Stimulated activated CD8-positive, alpha-beta memory T cell treated with anti-CD3 and anti-CD28 coated beads, Interleukin-4, amount 100 ng/mL, for 1 hour (primary cell): ENCODE results near the gene GRIP2.
A peak's percentile ranks its signal among the peaks of the same experiment; 100 is the strongest.

Experiments used
- DNase-seq, 2 donors: peaks; one replicate each; pipeline ENCODE4 v3.0.0-alpha.2; 2020; ENCODE audit warnings: low read depth in 2 of 2, low spot score in 1 of 2

The GRIP2 gene

DNA sequence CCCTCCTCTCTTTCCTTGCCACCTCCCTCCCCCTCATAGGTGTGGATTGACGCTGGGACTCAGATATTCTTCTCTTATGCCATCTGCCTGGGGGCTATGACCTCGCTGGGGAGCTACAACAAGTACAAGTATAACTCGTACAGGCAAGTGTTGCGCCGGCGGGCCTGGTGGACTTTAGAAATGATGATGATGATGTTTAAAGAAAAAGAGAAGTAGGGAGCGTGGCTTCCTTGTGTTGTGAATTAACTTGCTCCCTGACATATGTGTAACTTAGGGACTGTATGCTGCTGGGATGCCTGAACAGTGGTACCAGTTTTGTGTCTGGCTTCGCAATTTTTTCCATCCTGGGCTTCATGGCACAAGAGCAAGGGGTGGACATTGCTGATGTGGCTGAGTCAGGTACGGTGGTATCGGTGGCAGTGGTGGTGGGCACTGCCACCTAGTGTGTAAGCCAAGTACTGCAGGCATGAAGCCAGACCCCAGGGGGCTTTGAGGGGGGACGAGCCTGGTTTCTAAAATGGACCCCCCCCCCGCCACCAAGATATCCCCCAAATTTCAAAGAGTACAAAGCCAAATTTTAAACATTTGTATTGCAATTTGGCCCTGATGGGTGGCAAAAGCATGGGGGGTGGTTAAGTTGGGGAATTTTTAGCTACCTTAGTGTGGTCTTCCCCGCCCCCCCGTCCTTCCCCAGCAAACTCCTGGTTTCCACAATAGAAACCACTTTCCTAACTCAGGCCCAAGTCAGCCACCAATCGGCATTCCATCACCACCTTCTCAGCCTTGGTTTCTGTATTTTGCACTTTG is 72.1 kb downstream of the GRIP2 start:
- peak in 1 of 2 donors; percentile 10 for DNase-seq

DNA sequence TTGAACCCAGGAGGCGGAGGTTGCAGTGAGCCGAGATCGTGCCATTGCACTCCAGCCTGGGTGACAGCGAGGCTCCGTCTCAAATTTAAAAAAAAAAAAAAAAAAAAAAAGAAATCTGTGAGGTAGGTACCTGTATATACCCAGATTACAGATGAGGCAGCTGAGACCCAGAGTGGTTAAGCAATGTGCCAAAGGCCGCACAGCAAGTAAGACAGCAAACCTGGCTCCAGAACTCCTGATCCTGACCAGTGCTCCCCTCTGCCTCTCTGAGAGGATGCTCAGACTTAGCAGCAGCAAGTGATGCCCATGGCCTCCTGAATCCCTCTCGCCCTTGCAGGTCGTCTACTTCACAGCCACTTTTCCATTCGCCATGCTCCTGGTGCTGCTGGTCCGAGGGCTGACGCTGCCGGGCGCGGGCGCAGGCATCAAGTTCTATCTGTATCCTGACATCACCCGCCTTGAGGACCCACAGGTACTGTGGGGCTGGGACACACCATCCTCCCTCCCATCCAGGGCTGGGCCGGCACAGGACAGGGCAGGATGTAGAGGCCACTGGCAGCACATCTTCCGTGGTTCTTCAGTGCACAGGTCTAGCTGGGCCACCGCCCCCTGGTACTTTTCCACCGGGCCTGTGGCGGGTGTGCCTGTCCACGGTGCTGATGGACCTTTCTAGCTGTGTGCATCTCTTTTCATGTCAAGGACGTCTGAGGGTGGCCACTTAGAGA is 73.8 kb downstream of the GRIP2 start:
- no peak for DNase-seq

DNA sequence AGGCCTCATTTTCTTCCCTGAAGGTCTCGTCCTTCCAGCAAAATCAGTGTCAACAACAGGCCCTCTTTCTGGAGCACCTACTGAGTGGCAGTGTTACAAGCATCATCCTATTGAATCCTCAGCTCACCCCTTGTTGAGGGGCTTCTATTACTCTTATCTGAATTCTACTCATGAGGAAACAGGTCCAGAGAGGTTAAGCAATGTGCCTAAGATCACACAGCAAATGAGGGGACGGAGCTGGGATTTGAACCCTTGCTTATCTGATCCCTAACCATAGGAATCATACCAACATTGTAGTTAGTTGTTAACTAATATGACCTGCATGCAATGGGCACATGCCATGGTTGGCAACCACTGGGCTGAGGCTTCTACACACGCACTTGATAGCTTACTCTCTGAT is 74.7 kb downstream of the GRIP2 start:
- no peak for DNase-seq

DNA sequence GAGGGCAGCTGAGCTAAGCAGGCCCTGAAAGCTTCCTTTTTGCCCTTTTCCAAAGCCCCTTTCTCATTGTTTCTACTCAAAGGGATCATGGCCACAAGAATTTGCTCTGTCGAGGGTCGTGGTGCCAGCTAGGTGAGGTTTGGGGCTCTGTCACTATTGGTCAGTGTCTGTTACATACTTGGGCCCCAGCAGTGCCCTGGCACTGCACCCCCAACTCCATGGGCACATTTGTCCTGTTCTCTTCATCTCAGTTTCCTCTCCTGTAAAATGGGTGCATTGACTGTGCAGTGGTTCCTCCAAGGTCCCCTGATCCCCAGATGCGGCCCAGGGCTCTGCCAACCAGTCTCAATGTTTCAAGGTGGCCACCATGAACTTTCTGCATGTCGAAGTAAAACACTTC is 75.6 kb downstream of the GRIP2 start:
- DNase-seq = no peak

DNA sequence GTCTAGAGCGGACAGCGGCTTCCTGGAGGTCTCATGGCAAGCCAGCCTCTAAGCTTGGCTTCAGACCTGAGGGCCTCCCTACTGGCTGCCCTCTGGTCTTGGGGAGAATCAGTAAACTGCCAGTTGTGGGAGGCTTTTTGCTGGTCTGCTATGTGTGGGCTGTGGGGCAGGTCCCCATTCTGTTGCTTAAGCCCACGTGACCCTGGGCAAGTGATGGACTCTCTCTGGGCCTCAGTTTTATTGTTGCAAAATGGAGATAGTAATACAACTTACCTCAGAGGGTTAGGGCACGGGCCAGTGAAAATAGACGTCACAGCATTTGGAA is 76.0 kb downstream of the GRIP2 start:
- DNase-seq = no peak

DNA sequence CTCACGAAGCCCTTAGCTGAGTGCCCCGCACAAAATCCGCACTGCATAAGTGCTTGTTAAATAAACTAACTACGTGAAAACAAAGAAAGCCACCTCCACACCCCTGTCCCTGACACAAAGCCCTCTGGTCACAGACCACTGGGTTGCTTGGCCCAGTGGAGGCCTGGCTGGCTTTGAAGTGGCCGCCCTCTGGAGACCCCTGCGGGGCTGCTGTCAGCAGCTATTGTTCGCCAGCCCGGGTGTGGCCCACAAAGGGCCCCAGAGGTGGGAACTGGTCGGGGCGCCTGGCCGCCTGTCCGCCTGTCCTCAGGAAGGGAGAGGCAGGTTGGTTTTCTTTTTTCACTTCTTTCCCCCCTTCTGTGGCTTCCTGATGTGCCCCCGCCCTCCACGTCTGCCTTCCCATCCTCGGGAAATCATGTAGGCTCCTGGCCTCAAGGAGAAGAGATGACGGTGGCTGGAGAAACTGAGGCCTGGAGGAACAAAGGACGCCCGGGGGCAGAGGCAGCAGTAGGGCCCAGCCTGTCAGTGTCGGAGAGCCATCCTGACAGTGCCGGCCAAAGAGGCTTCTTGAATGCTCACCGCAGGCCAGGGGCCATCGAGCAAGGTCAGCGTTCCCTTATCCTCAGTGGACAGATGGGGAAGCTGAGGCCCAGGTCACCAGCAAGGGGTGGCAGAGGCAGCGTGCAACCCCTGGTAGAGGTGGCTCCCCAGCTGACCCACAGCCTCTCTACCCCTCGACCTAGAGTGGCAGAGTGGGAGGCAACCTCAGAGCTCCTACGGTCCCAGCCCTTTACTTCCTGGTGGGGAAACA is 76.6 kb downstream of the GRIP2 start:
- no peak for DNase-seq

DNA sequence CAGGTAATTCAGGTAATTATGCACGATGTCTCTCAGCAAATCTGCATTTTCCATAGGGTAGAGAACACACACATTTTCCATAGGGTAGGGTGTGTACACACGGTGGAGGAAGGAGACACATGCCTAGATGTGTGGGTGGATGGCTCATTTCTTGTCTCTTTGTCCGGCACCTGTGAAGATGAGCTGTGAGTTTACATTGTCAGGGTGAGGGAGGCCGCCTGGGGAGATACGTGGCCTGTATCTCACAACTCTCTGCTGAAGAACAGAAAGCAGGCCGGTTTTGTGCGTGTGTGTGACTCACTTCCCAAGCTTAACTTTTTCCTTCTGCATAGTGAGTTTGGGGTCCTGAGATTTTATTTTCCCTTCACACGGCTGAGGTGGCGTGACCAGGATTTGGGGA is 77.4 kb downstream of the GRIP2 start:
- DNase-seq = no peak

DNA sequence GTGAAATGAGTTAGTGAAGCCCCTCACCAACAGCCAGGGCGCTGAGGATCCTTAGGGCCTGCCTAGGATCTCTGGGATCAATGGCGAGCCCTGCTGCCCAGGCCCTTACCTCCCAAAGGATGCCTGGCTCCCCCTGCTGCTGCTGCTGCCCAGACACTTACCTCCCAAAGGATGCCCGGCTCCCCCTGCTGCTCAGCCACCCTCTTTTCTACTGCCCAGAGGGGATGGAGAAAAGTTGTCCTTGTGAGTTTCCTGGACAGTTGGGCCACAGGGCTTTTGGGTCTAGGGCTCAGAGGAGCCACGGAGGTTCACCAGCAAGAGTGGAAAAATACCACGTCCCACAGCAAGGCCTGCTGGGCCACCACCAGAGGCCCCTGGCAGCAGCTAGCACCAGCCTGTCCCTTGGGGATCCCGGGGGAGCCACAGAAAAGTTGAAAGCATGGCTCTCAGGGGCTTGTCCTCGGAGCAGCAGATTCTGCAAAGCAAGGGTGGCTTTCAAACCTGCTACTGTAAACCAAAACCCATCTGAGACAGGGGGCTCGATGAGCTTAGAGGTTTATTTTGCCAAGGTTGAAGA is 78.3 kb downstream of the GRIP2 start:
- peak in 1 of 2 donors; percentile 7 for DNase-seq

DNA sequence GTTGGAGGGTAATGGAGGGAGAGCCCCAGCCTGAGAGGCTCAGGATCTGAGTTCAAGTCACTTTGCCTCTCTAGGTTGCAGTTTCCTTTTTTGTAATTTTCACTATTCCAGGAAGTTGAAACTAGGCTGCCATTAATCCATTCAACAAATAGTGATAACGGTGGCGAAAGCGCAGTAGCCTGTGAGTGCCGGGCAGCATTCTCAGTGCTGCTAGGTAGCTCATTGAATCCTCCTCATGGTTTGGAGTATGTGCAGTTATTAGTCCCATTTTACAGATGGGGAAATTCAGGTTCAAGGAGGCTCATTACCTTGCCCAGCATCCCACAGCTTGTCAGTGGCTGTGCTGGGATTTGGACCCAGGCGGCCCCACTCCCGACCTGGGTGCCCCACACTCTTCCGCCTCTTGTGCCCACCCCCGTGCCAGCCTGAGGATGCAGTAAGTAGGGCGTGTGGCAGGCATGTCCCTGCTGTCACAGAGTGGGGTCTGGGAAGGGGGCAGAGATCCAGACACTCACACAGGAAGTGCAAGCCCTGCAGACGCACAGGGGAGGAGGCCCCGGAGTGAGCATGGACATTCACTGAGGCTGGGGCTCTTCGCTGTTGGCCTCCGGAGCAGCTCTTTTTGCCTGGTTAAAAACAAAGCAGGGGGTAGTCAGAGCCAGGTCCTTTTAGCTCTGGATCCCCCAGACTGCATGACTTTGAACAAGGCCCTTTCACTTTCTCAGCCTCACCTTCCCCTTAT is 79.0 kb downstream of the GRIP2 start:
- no peak for DNase-seq

DNA sequence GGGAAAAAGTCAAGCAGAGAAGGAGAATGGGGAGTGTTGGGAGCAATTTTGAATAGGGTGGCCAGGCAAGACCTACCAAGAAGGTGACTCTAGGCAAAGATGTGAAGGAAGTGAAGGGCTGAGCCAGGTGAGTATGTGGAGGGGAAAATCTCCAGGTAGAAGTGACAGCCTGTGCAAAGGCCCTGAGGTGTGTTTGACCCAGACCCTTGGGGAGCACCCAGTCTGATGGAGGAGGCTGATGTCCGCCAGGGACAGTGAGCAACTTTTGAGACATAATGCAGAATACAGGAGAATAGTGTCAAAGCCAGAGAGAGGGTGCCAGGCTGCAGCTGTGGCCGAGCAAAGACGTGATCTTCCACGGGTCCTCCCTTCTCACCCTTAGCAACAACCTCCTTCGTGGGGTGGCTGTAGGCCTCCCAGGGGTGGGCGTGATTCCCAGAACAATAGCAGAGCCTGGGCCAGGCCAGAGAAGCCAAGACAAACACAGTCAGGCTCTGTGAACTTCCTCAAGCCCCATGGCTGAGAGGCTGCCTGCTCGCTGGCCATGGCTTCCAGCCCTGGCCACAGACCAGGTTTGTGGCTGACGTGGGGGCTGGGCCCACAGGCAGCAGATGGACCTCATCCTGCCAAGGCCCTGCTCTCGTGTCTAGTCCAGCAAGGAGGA is 79.7 kb downstream of the GRIP2 start:
- DNase-seq = no peak

DNA sequence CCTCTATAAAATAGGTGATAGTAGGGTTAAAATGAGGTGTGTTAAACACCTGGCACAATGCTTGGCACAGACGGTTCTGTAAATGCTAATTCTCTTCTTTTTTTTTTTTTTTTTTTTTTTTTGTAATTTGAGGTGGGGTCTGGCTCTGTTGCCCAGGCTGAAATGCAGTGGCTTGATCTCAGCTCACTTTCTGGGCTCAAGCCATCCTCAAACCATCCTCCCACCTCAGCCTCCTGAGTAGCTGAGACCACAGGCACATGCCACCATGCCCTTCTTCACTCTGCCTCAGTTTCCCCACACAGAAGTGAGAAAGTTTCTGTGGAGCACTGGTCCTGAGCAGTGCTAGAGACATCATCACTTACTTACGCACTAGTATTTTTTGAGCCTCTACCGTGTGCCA is 80.4 kb downstream of the GRIP2 start:
- DNase-seq = no peak

DNA sequence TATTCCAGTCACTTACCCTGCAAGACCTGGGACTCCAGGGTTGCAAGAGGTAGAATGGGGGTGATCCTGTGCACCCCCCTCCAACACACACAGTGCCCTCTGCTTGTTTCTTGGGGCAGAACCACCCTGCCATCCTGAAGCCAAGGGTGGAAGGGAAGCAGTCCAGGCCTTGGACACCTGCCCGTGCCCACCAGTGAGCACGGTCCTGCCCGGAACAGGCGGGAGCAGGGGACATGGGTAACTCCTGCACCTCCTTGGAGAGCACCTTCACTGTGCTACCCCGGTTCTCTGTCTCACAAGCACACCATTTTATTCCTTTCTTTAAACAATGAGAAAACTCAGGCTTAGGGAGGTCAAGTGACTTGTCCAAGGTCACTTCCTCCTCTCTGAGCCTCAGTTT is 80.8 kb downstream of the GRIP2 start:
- no peak for DNase-seq

DNA sequence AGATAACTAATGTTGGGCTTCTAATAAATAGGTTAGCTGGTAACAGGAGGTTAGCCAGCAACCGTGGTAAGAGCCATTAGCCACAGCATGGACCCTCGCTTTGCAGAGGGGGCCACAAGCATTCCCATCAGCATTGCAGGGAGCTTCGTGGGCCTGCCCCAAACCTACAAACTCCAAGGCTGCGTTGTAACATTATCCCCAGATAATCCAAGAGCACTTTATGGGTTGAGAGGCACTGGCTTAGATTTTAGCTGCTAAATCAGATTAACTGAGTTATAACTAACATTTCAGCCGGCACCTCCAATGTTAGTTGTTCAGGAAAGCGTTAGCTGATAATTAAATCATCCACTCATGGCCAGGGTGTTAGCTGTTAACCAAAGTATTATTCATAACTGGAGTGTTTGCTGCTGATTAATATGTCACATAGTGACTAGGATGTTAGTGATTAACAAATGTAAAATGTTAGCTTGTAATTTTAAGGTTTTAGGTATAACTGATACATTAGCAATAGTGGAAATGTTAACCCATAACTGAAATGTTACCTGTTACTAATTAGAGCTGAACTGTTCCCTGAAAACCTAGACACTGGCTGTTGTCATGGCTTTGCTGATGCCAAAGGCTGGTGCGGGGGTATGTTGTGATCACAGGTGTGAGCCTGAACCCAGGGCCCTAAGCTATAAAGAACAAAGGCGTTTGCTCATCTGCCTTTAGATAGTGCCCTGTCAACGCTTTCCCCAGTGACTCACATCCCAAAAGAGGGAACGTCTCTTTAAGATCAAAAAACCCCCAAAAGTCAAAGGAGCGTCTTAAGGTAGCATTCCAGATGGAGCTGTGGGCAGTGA is 81.5 kb downstream of the GRIP2 start:
- no peak for DNase-seq

DNA sequence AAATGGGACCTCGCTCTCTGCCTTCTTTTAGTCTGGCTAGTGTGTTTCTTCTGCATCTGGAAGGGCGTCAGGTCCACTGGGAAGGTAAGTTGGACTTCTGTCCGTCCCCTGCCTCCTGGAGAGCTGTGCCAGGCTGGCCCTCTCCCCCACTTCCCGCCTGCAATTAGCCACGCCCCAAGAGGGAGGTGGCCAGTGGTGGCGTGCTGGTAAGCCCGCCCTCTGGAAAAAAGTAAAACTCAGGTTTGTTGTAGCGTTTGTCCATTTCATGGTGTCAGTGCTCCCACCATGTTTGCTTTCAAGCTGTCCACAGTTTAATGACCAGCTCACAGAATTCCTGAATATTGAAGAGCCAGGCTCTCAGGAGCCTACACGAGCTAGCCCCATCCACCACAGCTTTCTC is 82.1 kb downstream of the GRIP2 start:
- DNase-seq = no peak

DNA sequence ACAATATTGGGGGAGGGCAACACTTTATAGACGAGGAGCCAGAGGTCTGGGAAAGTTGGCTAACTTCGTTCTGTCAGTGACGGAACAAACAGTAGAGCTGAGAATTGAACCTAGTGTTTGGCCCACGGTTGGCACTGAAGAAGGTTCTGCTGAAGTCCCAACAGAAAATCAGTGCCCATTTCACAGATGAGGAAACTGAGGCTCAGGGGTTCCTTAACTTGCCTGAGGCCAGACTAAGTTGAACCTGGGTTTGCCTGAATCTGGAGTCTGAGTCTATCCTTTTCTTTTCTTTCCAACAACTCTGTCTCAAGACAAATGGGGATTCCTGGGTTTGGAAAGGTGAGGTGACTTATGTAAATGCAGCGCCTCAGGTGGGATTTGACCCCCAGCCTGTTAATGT is 82.7 kb downstream of the GRIP2 start:
- no peak for DNase-seq

DNA sequence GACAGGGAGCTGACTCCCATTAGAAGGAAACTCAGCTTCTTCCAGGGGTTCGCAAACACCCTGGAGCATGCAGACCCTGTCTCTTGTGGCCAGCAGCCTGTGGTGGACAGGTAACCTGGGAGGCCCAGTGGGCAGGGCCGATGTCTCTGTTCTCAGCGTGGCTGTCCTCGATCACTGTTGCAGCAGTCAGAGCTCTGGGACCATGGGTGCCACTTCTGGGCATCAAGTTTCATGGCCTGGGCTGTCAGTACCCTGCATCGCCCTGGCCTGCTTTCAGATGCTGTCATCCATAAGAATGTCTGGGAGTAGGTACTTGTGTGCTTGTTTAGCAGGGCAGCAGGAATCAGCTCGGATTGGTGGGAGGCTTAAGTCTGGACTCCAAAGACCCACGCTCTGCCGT is 83.3 kb downstream of the GRIP2 start:
- no peak for DNase-seq

DNA sequence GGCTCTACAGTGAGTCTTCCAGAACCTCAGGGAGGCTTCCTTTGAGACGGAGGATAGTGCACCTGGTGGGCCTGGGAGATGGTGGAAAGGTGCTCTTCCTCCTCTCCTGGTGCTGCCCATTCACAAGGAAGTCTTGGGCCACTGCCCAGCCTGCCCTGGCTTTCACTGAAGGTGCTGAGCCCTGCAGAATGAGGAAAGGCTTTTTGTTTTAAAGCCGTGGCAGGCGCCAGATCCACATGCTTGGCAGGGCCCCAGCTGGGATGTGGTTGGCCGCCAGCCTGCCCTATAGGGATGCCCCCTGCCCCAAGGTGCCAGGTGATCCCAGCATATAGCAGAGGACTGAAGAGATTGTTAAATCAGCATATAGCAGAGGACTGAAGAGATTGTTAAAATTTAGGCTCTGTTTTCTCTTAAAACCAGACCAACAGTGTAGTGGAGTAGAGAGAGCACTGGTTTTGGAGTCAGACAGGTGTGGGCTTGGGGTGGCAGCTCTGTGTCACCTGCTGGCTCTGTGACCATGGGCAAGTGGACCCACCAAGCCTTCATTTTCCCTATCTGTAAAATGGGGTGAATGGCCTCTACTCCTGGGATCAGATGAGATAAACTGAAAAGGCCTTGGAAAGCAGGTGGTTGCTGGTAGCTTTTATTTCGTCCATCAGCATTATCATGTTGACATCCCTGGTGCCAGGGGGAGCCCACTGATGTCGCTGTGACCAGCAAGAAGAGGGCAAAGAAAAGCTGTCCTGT is 84.4 kb downstream of the GRIP2 start:
- no peak for DNase-seq

DNA sequence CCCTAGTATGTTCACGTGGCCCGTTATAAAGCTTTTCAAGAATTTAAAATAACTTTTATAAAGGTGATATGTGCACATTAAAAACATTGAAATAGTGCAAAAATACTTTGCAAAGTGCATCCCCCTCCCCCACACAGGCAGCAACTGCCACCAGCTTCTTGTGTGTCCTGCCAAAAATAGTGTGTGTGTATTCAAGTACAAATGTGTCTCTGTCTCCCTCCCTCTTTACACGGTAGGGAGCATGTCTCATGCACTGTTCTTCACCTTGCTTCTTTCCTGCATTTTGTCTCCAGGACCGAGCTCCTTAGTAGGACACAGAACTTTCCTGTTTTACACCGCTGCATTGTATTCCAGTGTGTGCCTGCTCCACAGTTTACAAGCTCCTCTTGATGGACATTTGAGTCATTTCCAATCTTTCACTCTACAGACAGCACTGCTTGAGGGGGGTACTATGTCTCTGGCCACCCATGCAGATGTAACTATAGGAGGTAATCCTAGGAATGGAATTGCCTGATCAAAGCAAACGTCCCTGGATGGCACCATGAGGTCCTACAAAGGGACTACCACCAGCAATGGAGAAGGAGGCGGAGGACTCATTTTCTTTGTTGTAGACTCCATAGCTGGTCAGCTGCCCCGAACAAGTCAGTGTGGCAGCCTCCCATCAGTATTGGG is 85.4 kb downstream of the GRIP2 start:
- DNase-seq = no peak
